GF-D8 (cell line): Measurements from ENCODE around the gene SYCE1.
"Not testable (repeated sequence)": the region's sequence is repeated elsewhere in the genome, so short reads cannot be mapped to it uniquely, and the experiment has no call there.

Experiments
- DNase-seq: peaks from one replicate; lab custom pipeline; 2025; lab: John Stamatoyannopoulos, UW

Gene SYCE1

DNA sequence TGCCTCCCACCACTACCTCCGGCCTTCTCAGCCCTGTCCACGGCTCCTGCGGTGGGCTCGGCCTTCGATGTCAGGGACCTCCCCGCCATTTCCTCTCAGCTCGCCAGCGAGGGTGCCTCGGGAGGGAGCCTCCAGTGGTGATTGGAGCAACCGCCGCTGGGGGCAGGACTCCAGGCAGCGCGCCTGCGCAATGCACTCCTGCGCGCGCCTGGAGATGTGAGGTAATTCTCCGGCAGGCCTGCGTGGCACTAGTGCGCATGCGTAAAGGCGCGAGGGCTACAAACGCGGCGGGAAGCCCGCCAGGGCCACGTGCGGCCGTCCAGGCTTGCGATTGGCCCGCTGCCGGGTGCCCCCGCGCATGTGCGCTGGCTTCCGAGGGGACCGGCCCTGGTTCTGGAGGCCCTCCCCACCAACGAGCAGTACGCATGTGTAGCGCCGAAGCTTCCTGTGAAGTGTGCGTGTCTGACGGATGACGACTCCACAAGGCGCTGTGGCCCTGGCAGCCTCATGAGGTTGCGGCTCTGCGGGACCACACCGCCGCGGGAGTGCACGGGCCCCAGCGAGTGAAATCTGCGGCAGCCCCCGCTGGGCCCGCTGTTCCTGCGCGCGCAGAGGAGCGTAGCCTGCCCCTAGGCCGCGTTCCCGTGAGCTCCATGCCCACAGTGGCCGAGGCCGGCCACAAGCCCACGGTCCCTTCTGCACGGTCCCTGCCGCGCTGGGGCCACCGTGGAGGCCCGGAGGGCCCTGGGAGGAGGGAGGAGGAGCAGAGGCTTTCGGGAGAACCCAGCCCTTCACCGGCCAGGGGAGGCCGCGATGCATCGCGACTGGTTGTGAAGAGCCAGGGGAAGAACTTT lies at the start of gene SYCE1:
Gene SYCE1, minus strand, starts transcription at position 143 of the 854 bp plus-strand sequence. Its CDS starts 54 bp downstream, at position 89.
- no peak for DNase-seq

- no peak for DNase-seq
These were observed 49.6 kb upstream of the SYCE1 start for GRCh38 chr10:133614830-133615580.

- DNase-seq, result no peak
These were observed 48.3 kb upstream of the SYCE1 start for GRCh38 chr10:133613699-133614098.

DNA sequence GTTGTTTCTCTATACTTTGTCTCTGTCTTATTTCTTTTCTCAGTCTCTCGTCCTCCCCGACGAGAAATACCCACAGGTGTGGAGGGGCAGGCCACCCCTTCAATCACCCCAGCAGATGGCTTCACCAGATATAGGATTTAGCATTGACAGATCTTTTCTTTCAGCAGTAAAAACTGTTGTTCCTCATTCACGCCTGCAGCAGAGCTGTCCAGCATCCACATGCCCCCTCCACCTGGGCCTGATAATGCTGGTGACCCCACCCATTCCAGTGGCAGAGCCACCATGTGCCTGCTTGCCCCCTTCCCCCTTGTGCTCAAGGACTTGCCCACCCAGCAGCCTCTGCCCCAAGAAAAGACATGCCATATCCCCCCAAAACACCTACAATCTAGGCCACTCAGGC lies 45.7 kb upstream of the SYCE1 start:
- no peak for DNase-seq

GRCh38 chr10:133608855-133609254 lies 43.5 kb upstream of the SYCE1 start:
- DNase-seq, result peak; percentile 7

DNA sequence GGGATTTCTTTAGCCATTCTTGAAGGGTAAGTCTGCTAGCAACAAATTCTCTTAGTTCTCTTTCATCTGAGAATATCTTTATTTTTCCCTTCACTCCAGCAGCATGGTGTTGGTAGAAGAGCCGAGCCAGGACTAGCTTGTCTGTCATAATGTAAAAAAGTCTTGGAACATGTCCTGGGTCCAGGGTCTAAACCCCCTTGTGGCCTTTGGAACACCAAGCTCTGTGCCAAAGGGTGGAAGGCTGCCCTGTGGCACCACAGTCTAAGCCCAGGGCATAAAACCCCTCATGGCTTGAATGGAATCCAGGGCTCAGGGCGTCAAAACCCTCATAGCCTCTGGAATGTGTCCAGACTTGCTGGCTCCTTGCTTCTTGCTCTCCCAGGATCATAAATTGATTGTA lies 38.1 kb upstream of the SYCE1 start:
- DNase-seq, result not testable (repeated sequence)

GRCh38 chr10:133600657-133601056 lies 35.3 kb upstream of the SYCE1 start:
- DNase-seq, result no peak

DNA sequence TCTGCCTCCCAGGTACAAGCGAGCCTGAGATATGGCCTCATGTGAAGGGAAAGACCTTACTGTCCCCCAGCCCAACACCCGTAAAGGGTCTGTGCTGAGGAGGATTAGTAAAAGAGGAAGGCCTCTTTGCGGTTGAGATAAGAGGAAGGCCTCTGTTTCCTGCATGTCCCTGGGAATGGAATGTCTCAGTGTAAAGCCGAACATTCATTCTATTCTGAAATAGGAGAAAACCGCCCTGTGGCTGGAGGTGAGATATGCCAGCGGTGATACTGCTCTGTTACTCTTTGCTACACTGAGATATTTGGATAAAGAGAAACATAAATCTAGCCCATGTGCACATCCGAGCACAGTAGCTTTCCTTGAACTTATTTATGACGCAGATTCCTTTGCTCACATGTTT lies 34.5 kb upstream of the SYCE1 start:
- peak; percentile 37 for DNase-seq

DNA sequence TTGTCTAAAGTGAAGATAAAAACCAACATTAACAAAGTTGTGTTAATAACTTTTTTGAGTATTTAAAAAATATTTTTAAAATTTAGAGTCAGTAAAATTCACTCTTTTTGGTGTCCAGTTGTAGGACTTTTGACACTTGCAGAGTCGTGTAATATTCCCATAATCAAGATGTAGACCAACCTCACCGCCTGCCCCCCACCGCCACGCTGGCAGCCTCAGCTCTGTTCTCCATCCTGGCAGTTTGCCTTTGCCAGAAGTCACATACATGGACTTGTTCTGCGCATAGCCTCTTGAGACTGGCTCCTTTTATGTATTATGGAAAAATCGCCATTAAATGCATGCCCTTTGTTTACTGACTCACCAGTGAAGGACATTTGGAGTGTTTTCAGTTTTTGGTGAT lies 27.3 kb upstream of the SYCE1 start:
- DNase-seq, result no peak

GRCh38 chr10:133590970-133591359 lies 25.6 kb upstream of the SYCE1 start:
- DNase-seq, result no peak

GRCh38 chr10:133590226-133590969 lies 25.0 kb upstream of the SYCE1 start:
- DNase-seq, result no peak

- DNase-seq, result not testable (repeated sequence)
These were observed 11.7 kb upstream of the SYCE1 start for GRCh38 chr10:133577037-133577436.

GRCh38 chr10:133573460-133573859 lies 8.1 kb upstream of the SYCE1 start:
- DNase-seq, result not testable (repeated sequence)

- DNase-seq, result not testable (repeated sequence)
These were observed 6.7 kb upstream of the SYCE1 start for GRCh38 chr10:133572055-133572454.

DNA sequence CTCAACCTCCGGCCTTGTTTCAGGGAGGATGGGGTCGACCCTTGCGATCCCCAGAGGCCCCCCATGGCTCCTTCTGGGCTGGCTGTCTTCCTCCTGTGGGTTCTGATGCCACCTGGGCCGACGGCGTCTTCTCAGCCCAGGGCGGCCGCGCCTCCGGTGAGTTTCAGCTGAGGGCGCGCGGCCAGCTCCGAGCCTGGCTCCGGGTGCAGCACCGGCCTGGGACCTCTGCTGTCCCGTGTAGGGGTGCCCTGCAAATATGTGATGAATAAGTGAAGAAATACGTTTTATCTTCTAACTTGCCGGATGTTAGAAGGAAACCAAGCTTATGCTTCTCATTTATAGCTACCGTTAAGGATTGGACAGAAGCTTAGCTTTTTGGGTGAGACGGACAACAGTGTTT lies 4.4 kb upstream of the SYCE1 start:
- not testable (repeated sequence) for DNase-seq

GRCh38 chr10:133568831-133569527 lies 3.6 kb upstream of the SYCE1 start:
- not testable (repeated sequence) for DNase-seq

- DNase-seq, result no peak
These were observed 2.9 kb upstream of the SYCE1 start for GRCh38 chr10:133568287-133568614.

DNA sequence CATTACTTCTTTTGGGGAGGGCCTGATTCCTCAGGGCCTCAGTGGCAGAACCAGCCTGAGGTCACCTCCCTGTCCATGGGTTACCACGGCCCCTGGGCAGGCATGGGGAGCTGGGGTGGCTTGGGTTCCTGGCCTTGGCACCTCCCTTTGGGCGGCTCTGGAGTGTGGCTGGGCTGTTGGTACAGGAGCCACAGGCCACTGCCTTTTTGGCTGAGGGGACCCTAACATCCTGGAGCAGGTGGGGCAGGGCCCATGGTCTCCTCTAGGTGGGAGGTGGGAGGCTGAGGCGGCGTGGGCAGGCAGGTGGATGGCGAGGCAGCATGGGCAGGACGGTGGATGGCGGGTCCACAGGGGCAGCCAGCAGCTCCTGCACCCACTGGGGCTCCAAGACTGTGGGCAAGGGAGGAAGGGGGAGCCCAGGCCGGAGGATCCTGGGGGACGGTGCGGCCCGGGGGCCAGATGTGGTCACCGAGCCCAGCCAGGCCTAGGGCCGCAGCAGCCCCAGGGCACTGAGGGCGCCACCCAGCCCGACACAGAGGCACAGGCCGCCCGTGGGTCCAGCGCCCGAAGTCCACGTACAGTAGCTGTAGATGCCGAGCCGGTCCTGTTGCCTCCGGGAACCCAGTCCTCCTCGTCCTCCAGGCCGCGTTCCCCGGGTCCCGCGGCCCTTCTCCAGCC lies 2.4 kb upstream of the SYCE1 start:
- no peak for DNase-seq

GRCh38 chr10:133567119-133567518 lies 1.7 kb upstream of the SYCE1 start:
- DNase-seq, result no peak

- DNase-seq, result no peak
These were observed 567 bp downstream of the SYCE1 start for GRCh38 chr10:133564816-133565215.

DNA sequence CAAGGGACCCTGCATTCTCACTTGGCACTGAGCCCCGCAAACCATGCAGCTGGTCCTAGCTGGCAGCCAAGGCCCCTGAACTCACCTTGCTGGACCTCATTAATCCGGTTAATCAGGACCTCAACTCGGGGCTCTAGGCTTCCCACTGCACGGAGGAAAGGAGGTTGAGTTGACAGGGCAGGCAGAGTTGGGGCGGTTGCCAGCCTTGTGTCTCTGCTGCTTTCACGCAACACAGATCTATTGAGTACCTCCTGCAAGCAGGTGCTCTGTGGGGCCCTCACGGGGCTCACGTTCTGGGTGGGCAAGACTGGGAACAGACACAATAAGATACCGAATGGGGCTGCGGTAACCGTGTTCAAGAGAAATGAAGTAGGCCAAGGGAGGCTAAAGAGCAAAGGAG lies 6.2 kb downstream of the SYCE1 start:
- no peak for DNase-seq
